ENCODE results near the gene MAPK8IP3.
"Not testable (repeated sequence)": the region's sequence is repeated elsewhere in the genome, so short reads cannot be mapped to it uniquely, and the experiment has no call there.

The MAPK8IP3 gene

DNA sequence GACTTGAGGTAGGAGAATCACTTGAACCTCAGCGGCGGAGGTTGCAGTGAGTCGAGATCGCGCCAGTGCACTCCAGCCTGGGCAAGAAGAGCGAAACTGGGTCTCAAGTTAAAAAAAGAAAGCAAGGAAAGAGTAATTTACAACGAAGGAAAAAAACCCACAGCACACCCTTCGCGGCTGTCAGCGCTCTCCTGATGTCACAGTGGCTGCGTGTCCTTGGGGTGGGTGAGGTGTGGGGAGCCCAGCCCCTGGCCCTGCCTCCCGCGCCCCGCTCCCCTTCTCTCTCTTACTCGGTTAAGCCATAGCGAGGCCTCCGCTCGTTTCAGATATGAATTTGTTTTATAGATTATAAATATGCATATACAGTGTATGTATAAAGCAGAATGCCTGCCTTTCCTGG lies 28.7 kb upstream of the MAPK8IP3 start:
- DNase-seq (ENCODE audit: low spot score) = no peak

GRCh38 chr16:1677942-1678499 lies 28.0 kb upstream of the MAPK8IP3 start, which contains the start of gene JPT2:
JPT2 (plus strand) TSS chr16:1678279; CDS start chr16:1678313, 34 bp downstream.
- peak; percentile 100 for DNase-seq (ENCODE audit: low spot score)

DNA sequence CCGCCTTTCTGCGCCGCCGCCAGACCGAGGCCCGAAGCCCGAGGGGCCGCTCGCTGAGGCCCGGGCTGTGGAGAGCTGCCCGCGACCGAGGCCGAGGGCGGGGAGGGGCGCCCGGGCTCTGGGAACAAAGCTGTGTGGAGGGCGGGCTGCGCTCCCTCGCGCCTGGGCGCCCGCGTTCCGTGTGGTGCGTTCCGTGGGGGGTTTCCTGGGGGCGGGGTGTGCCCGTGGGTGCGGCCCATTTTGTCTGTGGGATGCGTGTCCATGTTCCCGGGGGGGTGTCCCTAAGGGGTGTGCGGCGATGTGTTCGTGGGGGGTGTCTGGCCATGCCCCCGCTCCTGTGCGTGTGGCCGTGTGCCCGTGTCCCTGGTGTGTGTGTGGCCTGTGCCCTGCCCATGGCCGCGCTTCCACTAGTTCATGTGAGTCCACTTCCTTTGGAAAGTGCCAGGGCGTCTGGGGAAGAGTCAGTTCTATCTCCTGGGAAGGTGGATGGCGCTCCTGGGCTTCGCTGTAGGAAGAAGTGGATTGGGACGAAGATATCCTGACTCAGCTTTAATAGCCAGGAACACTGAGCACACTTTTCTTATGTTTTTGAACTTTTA lies 27.4 kb upstream of the MAPK8IP3 start:
- DNase-seq (ENCODE audit: low spot score) = no peak

GRCh38 chr16:1680361-1680760 lies 25.6 kb upstream of the MAPK8IP3 start:
- no peak for DNase-seq (ENCODE audit: low spot score)

GRCh38 chr16:1681032-1681431 lies 25.0 kb upstream of the MAPK8IP3 start:
- no peak for DNase-seq (ENCODE audit: low spot score)

DNA sequence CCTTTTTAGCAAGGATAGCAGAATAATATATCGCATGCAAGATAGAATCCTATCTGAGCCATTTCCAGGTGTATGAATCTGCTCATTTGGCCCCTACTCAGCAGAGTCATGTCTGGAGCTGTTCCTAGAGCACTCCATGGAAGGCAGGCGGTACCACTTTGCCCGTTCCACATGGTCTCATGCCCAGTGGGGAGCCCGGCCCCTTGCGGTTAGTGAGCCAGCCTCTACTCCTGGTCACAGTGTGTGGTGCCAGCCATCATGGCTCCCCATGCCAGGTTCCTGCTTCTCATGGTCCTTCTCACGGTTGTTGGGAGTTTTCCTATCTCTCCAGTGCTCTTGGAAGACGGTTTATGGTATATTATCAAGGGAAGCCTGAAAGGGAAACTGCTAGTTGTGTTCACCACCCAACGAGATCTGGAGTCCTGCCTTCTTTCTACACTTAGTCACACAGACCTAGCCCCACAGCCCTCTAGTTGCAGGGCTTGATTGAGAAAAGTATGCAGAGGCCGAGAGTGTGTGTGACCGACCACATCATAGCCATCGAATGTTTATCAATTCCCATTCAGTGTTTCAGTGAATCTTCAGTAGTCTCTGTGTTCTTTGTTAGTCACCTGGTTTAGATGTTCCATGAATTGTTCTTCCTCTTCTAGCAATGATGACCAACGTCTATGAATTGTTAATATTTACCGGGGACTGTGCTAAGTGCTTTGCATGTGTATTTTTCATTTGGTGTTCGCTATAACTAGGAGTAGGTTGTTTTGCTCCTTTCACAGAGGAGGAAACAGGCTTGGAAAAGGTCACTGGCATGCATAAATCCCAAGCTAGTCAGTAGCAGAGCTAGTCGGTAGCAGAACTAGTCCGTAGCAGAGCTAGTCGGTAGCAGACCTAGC lies 18.3 kb upstream of the MAPK8IP3 start:
- DNase-seq (ENCODE audit: low spot score) = no peak

- DNase-seq (ENCODE audit: low spot score) = no peak
Observed at GRCh38 chr16:1688807-1689560, 17.0 kb upstream of the MAPK8IP3 start.

GRCh38 chr16:1689853-1690252 lies 16.1 kb upstream of the MAPK8IP3 start:
- no peak for DNase-seq (ENCODE audit: low spot score)

GRCh38 chr16:1690810-1691209 lies 15.2 kb upstream of the MAPK8IP3 start:
- no peak for DNase-seq (ENCODE audit: low spot score)

DNA sequence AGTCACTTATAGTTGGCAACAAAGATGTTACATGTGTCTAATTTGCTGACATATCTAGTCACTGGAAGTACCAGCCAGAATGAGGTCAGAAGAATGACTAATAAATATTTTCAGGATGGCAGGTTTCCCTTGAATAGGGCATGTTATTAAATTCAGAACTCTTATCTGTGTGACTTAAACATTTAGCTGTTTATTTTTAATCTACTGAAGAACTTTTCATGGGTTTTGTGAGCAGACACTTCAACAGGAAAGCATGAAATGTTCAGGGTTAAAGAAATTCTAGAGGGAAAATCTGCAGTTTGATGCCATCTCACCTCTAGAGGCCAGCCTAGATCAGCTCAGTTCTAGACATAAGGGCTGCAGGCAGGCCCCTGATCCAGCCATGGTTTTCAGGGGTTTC lies 14.7 kb upstream of the MAPK8IP3 start:
- DNase-seq (ENCODE audit: low spot score) = no peak

DNA sequence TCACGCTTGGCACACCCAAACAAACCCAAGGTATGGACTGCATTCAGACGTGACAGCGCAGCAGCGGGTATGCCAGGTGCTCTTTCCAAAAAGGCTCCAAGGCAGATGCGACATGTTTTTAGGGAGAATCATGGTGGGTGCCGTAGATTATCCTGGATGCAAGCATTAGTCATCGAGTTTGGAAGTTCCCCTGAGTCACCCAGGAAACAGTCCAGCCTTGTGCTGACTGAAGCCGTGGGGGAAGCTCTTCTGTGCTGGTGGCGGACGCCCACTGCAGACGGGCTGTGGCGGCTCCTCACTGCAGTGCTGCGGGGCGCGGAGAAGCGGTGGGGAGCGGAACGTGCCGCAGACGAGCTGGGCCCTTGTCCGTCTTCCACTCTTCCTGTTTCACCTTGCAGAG lies 14.0 kb upstream of the MAPK8IP3 start:
- no peak for DNase-seq (ENCODE audit: low spot score)

DNA sequence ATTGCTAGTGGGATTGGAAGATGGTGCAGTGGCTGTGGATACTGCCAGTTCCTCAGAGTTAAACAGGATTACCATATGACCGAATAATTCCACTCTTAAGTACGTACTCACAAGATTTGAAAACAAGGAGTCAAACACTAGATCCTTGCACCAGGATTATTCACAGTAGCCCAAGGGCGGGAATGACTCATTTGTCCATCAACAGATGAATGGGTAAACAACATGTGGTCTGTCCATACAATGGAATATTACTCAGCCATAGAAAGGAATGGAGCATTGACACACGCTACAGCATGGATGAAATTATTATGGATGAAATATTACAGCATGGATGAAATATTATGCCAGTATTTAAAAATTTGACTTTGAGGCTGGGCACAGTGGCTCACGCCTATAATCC lies 9.1 kb upstream of the MAPK8IP3 start:
- DNase-seq (ENCODE audit: low spot score) = no peak

DNA sequence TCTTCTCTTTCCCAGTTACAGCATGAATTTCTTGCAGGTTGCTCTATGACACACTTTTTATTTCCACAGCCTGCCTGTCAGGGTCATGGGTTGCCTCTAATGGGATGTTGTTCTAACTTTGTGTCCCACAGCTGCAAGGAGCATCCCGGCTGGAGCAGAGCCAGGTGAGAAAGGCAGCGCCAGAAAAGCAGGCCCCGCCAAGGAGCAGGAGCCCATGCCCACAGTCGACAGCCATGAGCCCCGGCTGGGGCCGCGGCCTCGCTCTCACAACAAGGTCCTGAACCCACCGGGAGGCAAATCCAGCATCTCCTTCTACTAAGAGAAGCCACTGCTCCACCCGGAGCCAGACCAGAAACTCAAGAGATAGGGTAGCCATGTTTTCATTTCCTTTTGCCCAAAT lies 7.3 kb upstream of the MAPK8IP3 start:
- no peak for DNase-seq (ENCODE audit: low spot score)

DNA sequence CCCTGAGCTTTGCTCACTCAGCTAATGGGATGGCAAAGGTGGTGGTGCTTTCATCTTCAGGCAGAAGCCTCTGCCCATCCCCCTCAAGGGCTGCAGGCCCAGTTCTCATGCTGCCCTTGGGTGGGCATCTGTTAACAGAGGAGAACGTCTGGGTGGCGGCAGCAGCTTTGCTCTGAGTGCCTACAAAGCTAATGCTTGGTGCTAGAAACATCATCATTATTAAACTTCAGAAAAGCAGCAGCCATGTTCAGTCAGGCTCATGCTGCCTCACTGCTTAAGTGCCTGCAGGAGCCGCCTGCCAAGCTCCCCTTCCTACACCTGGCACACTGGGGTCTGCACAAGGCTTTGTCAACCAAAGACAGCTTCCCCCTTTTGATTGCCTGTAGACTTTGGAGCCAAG lies 5.7 kb upstream of the MAPK8IP3 start:
- DNase-seq (ENCODE audit: low spot score) = no peak

DNA sequence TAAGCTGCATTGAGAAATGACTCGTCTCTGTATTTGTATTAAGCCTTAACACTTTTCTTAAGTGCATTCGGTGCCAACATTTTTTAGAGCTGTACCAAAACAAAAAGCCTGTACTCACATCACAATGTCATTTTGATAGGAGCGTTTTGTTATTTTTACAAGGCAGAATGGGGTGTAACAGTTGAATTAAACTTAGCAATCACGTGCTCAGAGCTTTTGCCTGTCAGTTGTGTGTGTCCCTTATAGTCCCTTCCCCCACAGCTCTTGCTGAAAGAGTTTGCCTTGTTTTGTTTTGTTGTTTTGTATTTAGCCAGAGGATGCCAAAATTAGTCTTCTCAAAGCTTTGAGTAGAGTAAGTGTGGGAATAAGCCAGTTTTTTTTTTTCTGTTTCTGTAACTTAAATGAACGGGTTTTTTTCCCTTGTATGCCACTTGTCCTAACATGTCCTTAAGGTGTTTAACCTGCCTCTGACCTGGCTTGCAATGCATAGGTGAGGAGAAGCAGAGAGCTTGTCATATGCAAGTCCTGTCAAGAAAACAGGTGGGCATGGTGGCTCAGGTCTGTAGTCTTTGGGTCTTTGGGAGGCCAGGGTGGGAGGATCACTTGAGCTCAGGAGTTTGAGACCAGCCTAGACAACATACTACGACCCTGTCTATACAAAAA lies 4.6 kb upstream of the MAPK8IP3 start:
- no peak for DNase-seq (ENCODE audit: low spot score)

DNA sequence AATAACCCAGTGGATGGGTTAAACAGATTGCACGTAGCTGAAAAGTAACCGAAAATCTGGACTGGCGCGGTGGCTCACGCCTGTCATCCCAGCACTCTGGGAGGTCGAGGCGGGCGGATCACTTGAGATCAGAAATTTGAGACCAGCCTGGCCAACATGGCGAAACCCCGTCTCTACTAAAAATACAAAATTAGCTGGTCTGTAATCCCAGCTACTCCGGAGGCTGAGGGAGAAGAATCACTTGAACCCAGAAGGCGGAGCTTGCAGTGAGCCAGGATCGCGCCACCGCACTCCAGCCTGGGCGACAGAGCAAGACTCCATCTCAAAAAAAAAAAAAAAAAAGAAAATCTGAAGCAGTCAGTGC lies 689 bp upstream of the MAPK8IP3 start:
- not testable (repeated sequence) for DNase-seq (ENCODE audit: low spot score)

DNA sequence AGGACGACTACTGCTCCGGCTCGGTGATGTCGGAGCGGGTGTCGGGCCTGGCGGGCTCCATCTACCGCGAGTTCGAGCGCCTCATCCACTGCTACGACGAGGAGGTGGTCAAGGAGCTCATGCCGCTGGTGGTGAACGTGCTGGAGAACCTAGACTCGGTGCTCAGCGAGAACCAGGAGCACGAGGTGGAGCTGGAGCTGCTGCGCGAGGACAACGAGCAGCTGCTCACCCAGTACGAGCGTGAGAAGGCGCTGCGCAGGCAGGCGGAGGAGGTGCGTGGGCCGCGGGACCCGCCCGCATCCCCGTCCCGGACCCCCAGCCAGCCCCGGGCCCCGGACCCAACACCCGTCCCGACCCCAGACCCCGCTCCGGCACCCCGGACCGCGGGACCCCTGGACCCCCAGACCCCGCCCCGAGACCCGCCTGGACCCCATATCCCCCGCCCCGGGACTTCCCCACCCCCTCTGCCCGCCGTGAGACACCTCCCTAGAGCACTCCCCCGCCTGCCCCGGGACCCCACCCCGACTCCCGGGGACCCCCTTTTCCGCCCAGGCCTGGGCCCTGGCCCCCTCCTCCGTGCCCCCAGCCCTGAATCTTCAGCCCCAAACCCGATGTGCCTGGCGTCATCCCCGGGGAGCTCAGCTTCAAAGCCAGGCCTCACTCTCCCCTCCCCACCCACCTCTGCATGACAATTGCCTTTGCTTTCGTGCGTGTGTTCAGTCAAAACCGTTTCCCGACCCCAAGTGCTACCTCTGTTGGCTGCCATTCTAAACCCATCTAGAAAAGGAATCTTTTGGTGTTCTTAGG lies 594 bp downstream of the MAPK8IP3 start:
- DNase-seq (ENCODE audit: low spot score) = peak; percentile 59

DNA sequence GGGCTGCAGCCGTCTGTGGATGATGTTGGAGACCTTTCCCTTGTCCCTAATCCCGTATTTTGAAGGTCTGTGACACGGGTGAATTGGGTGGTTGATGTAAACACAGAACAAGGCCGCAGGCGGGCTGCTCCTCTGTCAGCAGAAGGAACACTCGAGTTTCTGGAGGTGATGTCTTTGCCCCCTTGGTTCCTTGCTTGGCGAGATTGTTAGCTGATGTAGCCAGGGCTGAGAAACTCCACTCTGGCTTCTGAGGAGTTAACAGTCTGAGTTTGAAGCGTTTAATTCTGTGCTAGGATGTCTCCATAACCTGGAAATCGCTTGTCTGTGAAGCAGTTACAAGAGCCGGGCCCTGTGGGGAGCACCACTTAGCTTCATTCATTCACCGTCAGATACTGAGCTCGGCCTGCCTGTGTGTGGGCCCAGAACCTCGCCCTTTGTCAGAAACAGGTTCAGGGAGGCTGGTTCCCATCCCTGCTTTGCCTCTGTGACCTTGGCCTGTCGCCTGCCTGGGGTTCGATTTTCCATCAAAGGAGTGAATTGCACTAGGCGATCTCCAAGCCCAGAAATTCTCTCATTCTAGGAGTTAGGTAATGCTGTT lies 1.3 kb downstream of the MAPK8IP3 start:
- DNase-seq (ENCODE audit: low spot score) = peak; percentile 26

GRCh38 chr16:1708083-1708767 lies 2.2 kb downstream of the MAPK8IP3 start:
- DNase-seq (ENCODE audit: low spot score) = no peak

DNA sequence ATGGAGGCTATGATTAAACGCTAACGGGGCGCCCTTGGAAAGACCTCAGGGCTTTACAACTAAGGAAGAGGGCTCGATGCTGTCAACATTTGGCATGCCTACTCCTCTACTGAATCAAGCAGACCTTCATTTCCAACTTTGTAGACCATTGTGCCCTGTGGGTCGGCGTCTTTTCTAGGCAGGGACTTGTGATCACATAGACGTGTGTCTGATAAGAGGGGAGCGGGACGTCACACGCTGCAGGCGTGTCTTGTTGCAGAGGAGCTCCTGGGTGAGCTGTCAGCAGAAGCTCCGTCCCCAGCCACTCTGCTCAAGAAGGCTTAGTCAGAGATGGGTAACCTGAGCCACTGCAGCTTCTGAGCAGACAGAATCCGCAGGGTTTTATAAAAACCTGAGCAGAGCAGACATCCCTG lies 2.8 kb downstream of the MAPK8IP3 start:
- DNase-seq (ENCODE audit: low spot score) = no peak
